Measurements from ENCODE around the gene CPNE5.

DNA sequence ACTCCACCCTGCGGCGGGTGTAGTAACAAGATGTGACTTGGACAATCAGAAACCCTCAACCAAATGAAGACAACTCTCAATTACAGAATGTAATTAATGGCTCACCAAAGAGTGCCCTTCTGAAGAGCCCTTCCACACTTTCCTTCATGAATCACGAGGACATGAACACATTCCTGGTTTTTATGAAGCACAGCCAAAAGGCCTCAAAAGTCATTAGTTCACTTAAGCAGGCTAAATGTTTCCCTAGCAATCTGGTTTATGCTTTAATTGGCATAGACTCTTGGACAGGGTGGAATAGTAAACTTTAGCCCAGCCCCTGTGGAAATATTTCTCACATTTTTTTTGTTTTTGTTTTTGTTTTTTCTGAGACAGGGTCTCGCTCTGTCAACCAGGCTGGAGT, 20.5 kb downstream of the CPNE5 start:
- no peak for TF ChIP-seq POLR2A (IDR thresholded peaks at IDR 0.05; ENCODE audit: low read depth, low read length)
- no peak for TF ChIP-seq RFX5 (IDR thresholded peaks at IDR 0.05; ENCODE audit: low read depth, low read length)
- TF ChIP-seq, protein P1, sequence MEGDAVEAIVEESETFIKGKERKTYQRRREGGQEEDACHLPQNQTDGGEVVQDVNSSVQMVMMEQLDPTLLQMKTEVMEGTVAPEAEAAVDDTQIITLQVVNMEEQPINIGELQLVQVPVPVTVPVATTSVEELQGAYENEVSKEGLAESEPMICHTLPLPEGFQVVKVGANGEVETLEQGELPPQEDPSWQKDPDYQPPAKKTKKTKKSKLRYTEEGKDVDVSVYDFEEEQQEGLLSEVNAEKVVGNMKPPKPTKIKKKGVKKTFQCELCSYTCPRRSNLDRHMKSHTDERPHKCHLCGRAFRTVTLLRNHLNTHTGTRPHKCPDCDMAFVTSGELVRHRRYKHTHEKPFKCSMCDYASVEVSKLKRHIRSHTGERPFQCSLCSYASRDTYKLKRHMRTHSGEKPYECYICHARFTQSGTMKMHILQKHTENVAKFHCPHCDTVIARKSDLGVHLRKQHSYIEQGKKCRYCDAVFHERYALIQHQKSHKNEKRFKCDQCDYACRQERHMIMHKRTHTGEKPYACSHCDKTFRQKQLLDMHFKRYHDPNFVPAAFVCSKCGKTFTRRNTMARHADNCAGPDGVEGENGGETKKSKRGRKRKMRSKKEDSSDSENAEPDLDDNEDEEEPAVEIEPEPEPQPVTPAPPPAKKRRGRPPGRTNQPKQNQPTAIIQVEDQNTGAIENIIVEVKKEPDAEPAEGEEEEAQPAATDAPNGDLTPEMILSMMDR (conservative IDR thresholded peaks at IDR 0.05; ENCODE audit: low read depth, low read length): no peak
- TF ChIP-seq BHLHE40 (IDR thresholded peaks at IDR 0.05; ENCODE audit: low read depth, low read length): no peak
- TF ChIP-seq RAD21 (IDR thresholded peaks at IDR 0.05; ENCODE audit: low read length): no peak
- TF ChIP-seq CHD1 (IDR thresholded peaks at IDR 0.05; ENCODE audit: low read depth, low read length): no peak
- no peak for TF ChIP-seq CEBPB (IDR thresholded peaks at IDR 0.05; ENCODE audit: low read depth, low read length)
- TF ChIP-seq FOS (IDR thresholded peaks at IDR 0.05; ENCODE audit: low read depth, low read length): no peak
- no peak for TF ChIP-seq SMC3 (IDR thresholded peaks at IDR 0.05; ENCODE audit: low read depth, low read length)
- TF ChIP-seq, protein P2, sequence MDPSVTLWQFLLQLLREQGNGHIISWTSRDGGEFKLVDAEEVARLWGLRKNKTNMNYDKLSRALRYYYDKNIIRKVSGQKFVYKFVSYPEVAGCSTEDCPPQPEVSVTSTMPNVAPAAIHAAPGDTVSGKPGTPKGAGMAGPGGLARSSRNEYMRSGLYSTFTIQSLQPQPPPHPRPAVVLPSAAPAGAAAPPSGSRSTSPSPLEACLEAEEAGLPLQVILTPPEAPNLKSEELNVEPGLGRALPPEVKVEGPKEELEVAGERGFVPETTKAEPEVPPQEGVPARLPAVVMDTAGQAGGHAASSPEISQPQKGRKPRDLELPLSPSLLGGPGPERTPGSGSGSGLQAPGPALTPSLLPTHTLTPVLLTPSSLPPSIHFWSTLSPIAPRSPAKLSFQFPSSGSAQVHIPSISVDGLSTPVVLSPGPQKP (IDR thresholded peaks at IDR 0.05; ENCODE audit: borderline replicate concordance, low read depth, low read length): no peak
- TF ChIP-seq RCOR1 (IDR thresholded peaks at IDR 0.05; ENCODE audit: insufficient replicate concordance, low read length): no peak
